AG09309 (cell line): ENCODE measurements around the gene PTTG1IP.

ENCODE experiments used
- DNase-seq: peaks from one replicate; pipeline ENCODE4 v3.0.0-alpha.2; 2010; ENCODE audit warnings: low read depth
- H3K4me3 ChIP-seq: 2 replicates; pipeline ENCODE4 v1.5.1; 2011; ENCODE audit warnings: mild to moderate bottlenecking, low read depth, low read length, moderate library complexity; ENCODE audit not compliant: control insufficient read depth
- TF ChIP-seq, protein P1 (sequence below): IDR thresholded peaks from 2 replicates; pipeline ENCODE4 v1.5.1; 2011; ENCODE audit warnings: mild to moderate bottlenecking, low read depth, low read length, inconsistent platforms; ENCODE audit not compliant: insufficient read depth, control insufficient read depth; ENCODE audit errors: missing control alignments

PTTG1IP gene

DNA sequence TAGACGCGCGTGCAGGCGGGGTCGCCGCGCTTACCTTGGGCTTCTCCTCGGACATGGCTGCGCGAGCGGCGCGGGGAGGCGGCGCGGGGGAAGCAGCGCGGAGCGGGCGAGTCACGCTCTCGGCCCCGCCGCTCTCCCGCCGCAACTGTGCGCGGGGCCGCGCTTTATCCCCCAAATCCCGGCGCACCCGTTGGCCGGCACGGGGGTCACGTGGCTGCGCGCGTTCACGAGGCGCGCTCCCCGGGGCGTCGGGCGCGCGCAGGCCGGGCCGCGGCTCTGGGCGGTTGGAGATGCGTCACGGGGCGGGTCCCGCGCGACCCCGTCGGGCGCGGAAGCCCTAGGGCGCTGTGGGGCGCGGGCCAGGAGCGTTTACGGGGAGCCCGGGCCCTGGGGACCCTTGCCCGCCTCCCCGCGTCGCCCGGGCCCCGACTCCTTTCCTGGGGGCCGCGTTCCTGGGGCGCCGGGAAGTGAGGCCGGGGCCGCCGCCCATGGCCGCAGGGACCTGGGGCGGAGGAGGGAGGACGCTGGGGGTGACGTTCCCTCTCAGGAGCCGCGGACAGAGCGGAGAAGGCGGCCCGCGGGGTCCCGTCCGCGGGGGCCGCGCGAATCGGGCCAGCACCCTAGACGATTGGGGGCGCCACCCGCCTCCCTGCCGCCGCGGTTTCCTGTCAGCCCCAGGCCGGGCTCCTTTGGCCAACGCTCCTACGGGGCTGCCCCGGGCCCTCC is 55.4 kb downstream of the PTTG1IP start, which contains the start of gene SUMO3:
TSS of gene SUMO3 (minus strand) at position 149 of the 726 bp plus-strand sequence. CDS start at position 55, 94 bp downstream.
- peak within 1 kb of the TSS; percentile 71 for H3K4me3 ChIP-seq
- no peak for DNase-seq
- TF ChIP-seq, protein P1, sequence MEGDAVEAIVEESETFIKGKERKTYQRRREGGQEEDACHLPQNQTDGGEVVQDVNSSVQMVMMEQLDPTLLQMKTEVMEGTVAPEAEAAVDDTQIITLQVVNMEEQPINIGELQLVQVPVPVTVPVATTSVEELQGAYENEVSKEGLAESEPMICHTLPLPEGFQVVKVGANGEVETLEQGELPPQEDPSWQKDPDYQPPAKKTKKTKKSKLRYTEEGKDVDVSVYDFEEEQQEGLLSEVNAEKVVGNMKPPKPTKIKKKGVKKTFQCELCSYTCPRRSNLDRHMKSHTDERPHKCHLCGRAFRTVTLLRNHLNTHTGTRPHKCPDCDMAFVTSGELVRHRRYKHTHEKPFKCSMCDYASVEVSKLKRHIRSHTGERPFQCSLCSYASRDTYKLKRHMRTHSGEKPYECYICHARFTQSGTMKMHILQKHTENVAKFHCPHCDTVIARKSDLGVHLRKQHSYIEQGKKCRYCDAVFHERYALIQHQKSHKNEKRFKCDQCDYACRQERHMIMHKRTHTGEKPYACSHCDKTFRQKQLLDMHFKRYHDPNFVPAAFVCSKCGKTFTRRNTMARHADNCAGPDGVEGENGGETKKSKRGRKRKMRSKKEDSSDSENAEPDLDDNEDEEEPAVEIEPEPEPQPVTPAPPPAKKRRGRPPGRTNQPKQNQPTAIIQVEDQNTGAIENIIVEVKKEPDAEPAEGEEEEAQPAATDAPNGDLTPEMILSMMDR, result no peak

DNA sequence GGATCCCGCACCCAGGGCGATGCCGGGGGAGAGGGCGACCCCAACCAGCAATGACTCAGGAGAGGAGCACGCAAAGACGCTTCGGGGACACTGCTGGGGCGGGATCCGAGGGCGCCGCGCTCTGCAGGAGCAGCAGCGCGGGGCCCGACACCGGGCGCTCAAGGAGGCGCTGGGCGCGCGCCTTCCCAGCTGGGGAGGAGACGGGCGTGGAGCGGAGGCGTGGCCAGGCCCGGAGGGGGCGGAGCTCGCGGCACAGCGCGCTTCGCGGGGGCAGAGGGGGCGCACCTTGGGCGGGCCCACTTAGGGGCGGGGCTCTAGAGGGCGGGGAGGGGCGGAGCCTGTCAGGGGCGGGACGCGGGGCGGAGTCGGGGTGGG is 56.0 kb downstream of the PTTG1IP start:
- H3K4me3 ChIP-seq, result peak overlapping the region; percentile 71
- DNase-seq, result peak; percentile 45
- TF ChIP-seq, protein P1, result no peak

DNA sequence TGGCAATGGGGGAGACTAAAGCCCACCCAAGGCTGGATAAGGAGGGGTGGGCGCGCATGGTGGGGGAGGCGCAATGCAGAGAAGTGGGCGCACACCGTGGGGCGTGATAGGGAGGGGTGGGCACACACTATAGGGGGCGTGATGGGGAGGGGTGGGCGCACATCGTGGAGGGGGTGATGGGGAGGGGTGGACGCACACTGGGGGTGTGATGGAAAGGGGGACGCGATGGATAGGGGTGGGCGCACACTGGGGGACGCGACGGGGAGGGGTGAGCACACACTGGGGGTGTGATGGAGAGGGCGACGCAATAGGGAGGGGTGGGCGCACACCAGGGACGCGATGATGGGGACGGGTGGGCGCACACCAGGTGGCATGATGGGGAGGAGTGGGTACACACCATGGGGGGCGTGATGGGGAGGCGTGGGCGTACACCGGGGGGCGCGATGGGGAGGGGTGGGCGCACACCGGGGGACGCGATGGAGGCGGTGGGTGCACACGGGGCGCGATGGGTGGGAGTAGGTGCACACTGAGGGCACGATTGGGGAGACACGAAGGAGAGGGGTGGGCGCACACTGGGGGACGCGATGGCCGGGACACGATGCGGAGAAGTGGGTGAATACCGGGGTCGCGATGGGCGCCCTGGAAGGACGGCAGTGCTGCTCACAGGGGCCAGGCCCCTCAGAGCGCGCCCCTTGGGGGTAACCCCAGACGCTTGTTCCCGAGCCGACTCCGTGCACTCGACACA is 56.6 kb downstream of the PTTG1IP start:
- DNase-seq, result no peak
- TF ChIP-seq, protein P1, result no peak
- peak overlapping the region; percentile 71 for H3K4me3 ChIP-seq

DNA sequence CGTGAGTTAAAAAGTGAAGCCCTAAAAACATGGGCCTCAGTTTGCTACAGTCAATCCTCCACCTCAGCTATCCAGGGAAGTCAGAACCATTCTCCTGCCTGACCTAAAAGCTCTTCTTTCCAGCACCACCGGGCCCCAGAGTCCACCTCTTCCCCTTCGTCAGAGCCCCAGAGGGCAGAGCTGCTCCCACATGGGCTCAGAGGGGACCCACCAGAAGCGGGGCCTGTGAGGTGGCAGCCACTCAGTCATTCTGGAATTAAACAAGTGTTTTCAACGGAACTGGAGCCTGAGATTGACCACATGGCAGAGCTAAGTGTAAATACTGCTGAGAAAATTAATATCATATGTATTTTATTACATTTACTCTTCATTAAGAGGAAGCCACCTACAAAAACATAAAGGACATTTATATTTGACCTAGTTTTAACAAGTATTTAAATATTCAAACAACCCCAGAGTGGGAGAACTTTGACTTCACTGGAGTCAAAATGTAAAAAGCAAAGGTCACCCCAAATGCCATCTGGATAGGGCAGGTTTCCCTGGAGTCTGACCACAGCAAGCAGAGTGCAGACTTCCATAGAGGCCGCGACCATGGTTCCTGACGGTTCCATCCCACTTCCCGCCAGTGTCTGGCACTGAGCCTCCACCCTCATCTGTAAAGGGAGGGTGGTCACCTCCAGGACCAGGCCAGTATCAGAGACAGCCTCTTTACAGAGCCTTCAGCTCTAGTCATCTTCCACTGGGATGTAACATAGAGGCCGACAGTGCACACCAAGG is 57.5 kb downstream of the PTTG1IP start:
- H3K4me3 ChIP-seq, result no peak overlapping the region; the same call in 1 of the 2 replicates
- TF ChIP-seq, protein P1, result no peak
- no peak for DNase-seq

DNA sequence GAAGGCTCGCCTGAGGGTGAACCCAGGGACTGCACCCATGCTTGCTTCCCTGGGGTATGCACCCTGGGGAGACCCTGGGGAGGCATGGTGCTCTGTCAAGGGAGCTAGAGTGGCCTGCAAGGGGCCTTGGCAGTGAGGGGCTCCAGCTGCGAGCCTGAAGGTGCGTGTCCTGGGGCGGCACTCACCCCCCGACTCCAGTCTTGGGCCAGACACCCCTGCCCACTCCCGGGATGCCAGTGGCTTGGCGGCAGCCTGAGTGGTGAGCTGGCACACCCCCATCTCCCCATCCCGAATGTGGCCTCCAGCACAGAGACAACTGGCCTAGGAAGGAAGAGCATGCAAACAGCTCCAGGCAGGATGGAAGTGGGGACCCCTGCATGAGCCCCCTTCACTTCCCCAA is 58.3 kb downstream of the PTTG1IP start:
- TF ChIP-seq, protein P1, result no peak
- H3K4me3 ChIP-seq, result no peak overlapping the region
- DNase-seq, result no peak

DNA sequence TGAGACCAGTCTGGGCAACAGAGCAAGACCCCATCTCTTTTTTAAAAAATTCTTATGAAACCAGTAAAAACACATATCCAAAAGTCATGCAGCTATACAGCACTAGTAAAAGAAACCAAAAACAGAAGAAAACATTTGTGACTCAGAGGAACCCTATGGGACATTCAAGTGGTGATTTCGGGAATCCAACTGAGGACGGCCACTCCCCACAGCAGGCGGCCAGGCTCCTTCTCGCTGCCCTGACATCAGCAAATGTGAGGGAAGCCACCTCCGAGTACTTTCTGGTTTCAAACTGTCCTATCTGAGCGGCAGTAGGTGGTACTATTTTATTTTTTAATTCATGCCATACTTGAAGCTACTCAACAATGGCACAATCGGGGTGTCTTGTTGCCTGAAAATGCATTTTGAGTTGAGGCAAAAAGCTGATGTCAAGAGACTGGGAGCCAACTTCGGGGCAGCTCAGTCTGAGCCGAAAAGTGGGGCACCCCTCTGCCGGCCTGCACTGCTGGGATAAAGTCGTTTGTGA is 58.9 kb downstream of the PTTG1IP start:
- TF ChIP-seq, protein P1, result no peak
- no peak for DNase-seq
- H3K4me3 ChIP-seq, result no peak overlapping the region
